GM12874 (cell line): ENCODE data around the gene CCDC106.

Source experiments
- CTCF ChIP-seq: IDR thresholded peaks from 2 replicates; pipeline ENCODE4 v1.5.1; 2011; ENCODE audit warnings: low read depth, mild to moderate bottlenecking, control low read depth, low read length, moderate library complexity; ENCODE audit not compliant: insufficient read depth

The CCDC106 gene

DNA sequence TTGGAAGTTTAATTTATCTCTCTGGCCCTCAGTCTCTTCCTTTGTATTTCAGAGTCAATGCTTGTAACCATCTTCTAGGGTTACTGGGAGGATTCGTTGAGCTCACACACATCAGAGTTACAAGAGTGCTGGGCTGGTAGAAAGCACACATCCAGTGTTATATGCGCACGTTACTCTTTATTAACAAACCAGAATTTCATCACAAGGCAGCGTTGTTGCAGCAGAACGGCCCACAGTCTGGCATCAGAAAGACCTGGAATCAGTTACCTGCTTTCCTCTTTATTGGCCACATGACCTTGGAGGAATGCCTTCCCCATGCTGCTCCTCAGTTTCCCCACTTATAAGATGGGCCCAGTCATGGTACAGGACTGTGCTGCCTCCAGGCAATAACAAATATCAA lies 38.7 kb upstream of the CCDC106 start:
- no peak for TF ChIP-seq CTCF

GRCh38 chr19:55611300-55611982 lies 36.6 kb upstream of the CCDC106 start:
- TF ChIP-seq CTCF: no peak

DNA sequence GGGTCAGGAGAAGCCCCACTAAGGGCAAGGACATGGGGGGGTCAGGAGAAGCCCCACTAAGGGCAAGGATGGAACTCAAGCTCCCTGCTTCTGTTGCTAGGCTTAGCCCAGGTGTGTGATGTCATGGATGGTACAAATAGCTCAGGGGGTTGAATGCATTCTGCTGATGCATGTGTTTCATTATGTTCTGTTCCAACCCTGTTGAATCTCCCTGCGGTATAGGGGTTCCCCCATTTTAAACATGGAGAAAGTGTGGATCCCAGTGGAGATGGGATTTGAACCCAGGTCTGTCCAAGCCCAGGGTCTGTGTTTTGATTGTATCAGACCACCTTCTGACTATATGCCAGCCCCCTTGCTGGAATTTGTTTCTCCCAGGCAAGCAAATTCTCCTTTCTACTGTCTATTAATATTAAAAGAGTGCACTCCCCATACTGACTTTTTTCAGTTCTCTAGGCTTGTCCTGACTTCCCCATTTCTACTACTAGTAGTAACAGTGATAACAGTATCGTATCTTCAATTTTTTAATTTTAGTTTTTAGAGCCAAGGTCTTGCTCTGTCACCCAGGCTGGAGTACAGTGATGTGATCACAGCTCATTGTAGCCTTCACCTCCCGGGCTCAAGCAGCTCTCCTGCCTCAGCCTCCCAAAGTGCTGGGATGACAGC lies 35.9 kb upstream of the CCDC106 start:
- TF ChIP-seq CTCF: no peak

GRCh38 chr19:55613396-55613795 lies 34.6 kb upstream of the CCDC106 start:
- TF ChIP-seq CTCF: no peak

- TF ChIP-seq CTCF: no peak
These were observed 33.9 kb upstream of the CCDC106 start for GRCh38 chr19:55613930-55614710.

- TF ChIP-seq CTCF: no peak
These were observed 33.1 kb upstream of the CCDC106 start for GRCh38 chr19:55614711-55615542.
